ENCODE measurements around the gene INPP5F. TPM values are rescaled to one million over a fixed set of nuclear protein-coding genes. Genes with fewer than 3 reads are reported as not detected.

Gene INPP5F
- total RNA-seq, 6 experiments from 2014 or later, result 8.7 to 12.8 (median 12.5) TPM

GRCh38 chr10:119713744-119714483, 11.9 kb upstream of the INPP5F start:
- Mint-ChIP-seq H3K9me3 (no peaks in the 10 kb centered on the region), H3K27ac (no peak overlapping the region; the same call in 1 of the 2 replicates), H3K36me3 (ENCODE audit: low read depth) (no peaks in the 10 kb centered on the region), H3K4me1 (ENCODE audit: low read depth) (peaks cover 9% of the 10 kb centered on the region), H3K27me3 (ENCODE audit: insufficient read depth) (peaks cover under 1% of the 10 kb centered on the region; the same call in 1 of the 2 replicates), H3K4me3 (0 out of 2 replicates have a peak overlapping the region, but pooled peaks have one; percentile 0)
- DNase-seq, result peak; percentile 21
- no peak for TF ChIP-seq CTCF (IDR thresholded peaks at IDR 0.05)

GRCh38 chr10:119714484-119714816, 11.4 kb upstream of the INPP5F start:
- H3K27me3 Mint-ChIP-seq (ENCODE audit: insufficient read depth), result peaks cover 2% of the 10 kb centered on the region; the same call in 1 of the 2 replicates
- H3K9me3 Mint-ChIP-seq, result no peaks in the 10 kb centered on the region
- no peaks in the 10 kb centered on the region for H3K36me3 Mint-ChIP-seq (ENCODE audit: low read depth)
- peaks cover 9% of the 10 kb centered on the region for H3K4me1 Mint-ChIP-seq (ENCODE audit: low read depth)
- H3K4me3 Mint-ChIP-seq, result no peak overlapping the region
- no peak overlapping the region; the same call in 1 of the 2 replicates for H3K27ac Mint-ChIP-seq
- no peak for TF ChIP-seq CTCF (IDR thresholded peaks at IDR 0.05)
- DNase-seq, result no peak

- Mint-ChIP-seq H3K4me3 (no peak overlapping the region), H3K27ac (no peak overlapping the region), H3K9me3 (no peaks in the 10 kb centered on the region), H3K36me3 (ENCODE audit: low read depth) (no peaks in the 10 kb centered on the region), H3K4me1 (ENCODE audit: low read depth) (peaks cover 9% of the 10 kb centered on the region), H3K27me3 (ENCODE audit: insufficient read depth) (peaks cover 2% of the 10 kb centered on the region; the same call in 1 of the 2 replicates)
- no peak for TF ChIP-seq CTCF (IDR thresholded peaks at IDR 0.05)
- DNase-seq, result no peak
These were observed 10.0 kb upstream of the INPP5F start for GRCh38 chr10:119715628-119716505.

GRCh38 chr10:119723161-119723560, 2.7 kb upstream of the INPP5F start:
- Mint-ChIP-seq H3K27ac (no peak overlapping the region), H3K27me3 (ENCODE audit: insufficient read depth) (peaks cover 2% of the 10 kb centered on the region; the same call in 1 of the 2 replicates), H3K4me1 (ENCODE audit: low read depth) (peaks cover 40% of the 10 kb centered on the region), H3K9me3 (no peaks in the 10 kb centered on the region), H3K4me3 (no peak overlapping the region), H3K36me3 (ENCODE audit: low read depth) (no peaks in the 10 kb centered on the region)
- no peak for TF ChIP-seq CTCF (IDR thresholded peaks at IDR 0.05)
- DNase-seq, result no peak

- no peak overlapping the region for H3K27ac Mint-ChIP-seq
- no peaks in the 10 kb centered on the region for H3K9me3 Mint-ChIP-seq
- H3K36me3 Mint-ChIP-seq (ENCODE audit: low read depth), result no peaks in the 10 kb centered on the region
- peaks cover 45% of the 10 kb centered on the region for H3K4me1 Mint-ChIP-seq (ENCODE audit: low read depth)
- no peak overlapping the region for H3K4me3 Mint-ChIP-seq
- H3K27me3 Mint-ChIP-seq (ENCODE audit: insufficient read depth), result peaks cover 2% of the 10 kb centered on the region; the same call in 1 of the 2 replicates
- TF ChIP-seq CTCF (IDR thresholded peaks at IDR 0.05), result no peak
- DNase-seq, result no peak
These were observed 2.2 kb upstream of the INPP5F start for GRCh38 chr10:119723624-119724023.

Measured in HFFc6 (cell line).